GM12878 (cell line): Measurements from ENCODE around the gene MYRF.

Experiments
- CBFB ChIP-seq: IDR thresholded peaks from 2 replicates; pipeline ENCODE4 v1.6.1; 2016; ENCODE audit warnings: antibody characterized with exemption, low read depth
- CEBPB ChIP-seq, 2 experiments: fragments of 150-350 bp in 1 of 2; IDR thresholded peaks; 2 replicates each; pipeline ENCODE4 v1.6.1; 2012 to 2014; ENCODE audit warnings: low read depth in 2 of 2, low read length in 2 of 2, borderline replicate concordance in 1 of 2, inconsistent platforms in 1 of 2
- POLR2A ChIP-seq: IDR thresholded peaks from 2 replicates; pipeline ENCODE4 v1.6.1; 2011; ENCODE audit warnings: low read depth, mild to moderate bottlenecking, low read length
- RAD21 ChIP-seq: IDR thresholded peaks from 2 replicates; pipeline ENCODE4 v1.6.1; 2011; ENCODE audit warnings: mild to moderate bottlenecking, low read depth, low read length, moderate library complexity; ENCODE audit not compliant: insufficient read depth
- RFX5 ChIP-seq: IDR thresholded peaks from 2 replicates; pipeline ENCODE4 v1.6.1; 2011; ENCODE audit warnings: low read depth, low read length, improper control_type of control experiment
- STAT1 ChIP-seq: fragments of 450-650 bp; conservative IDR thresholded peaks from 2 replicates; pipeline ENCODE4 v1.6.1; 2014; ENCODE audit warnings: antibody characterized with exemption, mild to moderate bottlenecking
- TAF1 ChIP-seq: IDR thresholded peaks from 2 replicates; pipeline ENCODE4 v1.6.1; 2011; ENCODE audit warnings: mild to moderate bottlenecking, low read depth, low read length, borderline replicate concordance
- TCF3 ChIP-seq: IDR thresholded peaks from 2 replicates; pipeline ENCODE4 v1.6.1; 2012; ENCODE audit warnings: low read depth, mild to moderate bottlenecking, low read length, borderline replicate concordance; ENCODE audit not compliant: insufficient read depth
- TF ChIP-seq, protein P1 (sequence below): IDR thresholded peaks from 2 replicates; pipeline ENCODE4 v1.6.1; 2011; ENCODE audit warnings: low read depth, low read length, improper control_type of control experiment, borderline replicate concordance

DNA sequence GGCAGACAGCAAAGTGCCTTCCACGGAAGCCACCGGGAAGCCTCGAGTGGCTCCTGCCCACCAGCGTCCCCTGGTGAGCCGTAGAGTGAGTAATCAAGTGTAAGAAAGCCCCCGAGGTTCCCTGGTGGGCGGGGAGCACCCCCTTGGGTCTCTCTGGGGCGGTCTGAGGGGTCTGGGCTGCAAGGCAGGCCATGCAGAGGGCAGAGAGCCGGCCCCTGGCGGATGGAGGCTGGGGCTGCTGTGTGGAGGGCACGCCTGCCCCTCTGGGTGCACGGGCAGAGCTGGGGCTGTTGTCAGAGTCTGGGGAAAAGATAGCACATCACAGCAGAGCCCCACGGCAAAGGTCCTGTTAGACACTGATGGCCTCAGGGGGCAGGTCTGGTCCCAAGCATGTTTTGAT lies 25.7 kb upstream of the MYRF start:
- TF ChIP-seq CEBPB (IDR thresholded peaks at IDR 0.05; ENCODE audit: borderline replicate concordance in 1 of 2, low read depth in 2 of 2, low read length in 2 of 2) (no peak), CBFB (no peak), RFX5 (no peak), RAD21 (no peak), STAT1 (no peak), TAF1 (no peak), POLR2A (no peak), TCF3 (no peak)
- TF ChIP-seq, protein P1, sequence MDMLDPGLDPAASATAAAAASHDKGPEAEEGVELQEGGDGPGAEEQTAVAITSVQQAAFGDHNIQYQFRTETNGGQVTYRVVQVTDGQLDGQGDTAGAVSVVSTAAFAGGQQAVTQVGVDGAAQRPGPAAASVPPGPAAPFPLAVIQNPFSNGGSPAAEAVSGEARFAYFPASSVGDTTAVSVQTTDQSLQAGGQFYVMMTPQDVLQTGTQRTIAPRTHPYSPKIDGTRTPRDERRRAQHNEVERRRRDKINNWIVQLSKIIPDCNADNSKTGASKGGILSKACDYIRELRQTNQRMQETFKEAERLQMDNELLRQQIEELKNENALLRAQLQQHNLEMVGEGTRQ = no peak
